22Rv1 (cell line): ENCODE data around the gene ATOH8.

Experiments
- ZFX ChIP-seq: fragments of 450-650 bp; IDR thresholded peaks from 2 replicates; pipeline ENCODE4 v1.6.1; 2017; ENCODE audit warnings: antibody characterized with exemption, borderline replicate concordance
- TF ChIP-seq, protein P1 (sequence below): fragments of 450-650 bp; IDR thresholded peaks from 2 replicates; pipeline ENCODE4 v1.5.1; 2017; ENCODE audit warnings: mild to moderate bottlenecking

GRCh38 chr2:85786444-85786843, 32.7 kb downstream of the ATOH8 start:
- TF ChIP-seq, protein P1, sequence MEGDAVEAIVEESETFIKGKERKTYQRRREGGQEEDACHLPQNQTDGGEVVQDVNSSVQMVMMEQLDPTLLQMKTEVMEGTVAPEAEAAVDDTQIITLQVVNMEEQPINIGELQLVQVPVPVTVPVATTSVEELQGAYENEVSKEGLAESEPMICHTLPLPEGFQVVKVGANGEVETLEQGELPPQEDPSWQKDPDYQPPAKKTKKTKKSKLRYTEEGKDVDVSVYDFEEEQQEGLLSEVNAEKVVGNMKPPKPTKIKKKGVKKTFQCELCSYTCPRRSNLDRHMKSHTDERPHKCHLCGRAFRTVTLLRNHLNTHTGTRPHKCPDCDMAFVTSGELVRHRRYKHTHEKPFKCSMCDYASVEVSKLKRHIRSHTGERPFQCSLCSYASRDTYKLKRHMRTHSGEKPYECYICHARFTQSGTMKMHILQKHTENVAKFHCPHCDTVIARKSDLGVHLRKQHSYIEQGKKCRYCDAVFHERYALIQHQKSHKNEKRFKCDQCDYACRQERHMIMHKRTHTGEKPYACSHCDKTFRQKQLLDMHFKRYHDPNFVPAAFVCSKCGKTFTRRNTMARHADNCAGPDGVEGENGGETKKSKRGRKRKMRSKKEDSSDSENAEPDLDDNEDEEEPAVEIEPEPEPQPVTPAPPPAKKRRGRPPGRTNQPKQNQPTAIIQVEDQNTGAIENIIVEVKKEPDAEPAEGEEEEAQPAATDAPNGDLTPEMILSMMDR, result no peak
- no peak for TF ChIP-seq ZFX
